Measurements from ENCODE around the gene SRP14.
"Not testable (repeated sequence)": the region's sequence is repeated elsewhere in the genome, so short reads cannot be mapped to it uniquely, and the experiment has no call there.

The SRP14 gene

DNA sequence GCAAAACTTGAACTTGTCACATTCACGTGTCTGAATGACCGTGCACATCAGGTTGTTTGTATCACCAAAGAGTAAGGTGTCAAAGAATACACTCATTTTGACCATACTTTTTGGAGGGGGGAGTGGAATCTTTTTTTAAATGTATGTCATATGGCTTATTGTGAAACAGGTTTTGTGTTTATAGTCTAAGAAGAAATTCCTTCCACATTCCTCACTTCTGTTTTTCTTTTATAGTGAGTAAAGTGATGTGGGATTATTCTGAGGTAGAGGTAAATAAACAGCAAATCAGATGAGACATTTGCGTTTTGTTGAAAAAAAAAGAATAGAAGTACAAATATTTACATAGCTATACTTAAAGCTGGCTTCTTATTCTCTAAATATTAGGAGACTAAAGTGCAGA lies 33.0 kb downstream of the SRP14 start:
- peaks cover 22% of the 10 kb centered on the region for H3K36me3 ChIP-seq (ENCODE audit: control insufficient read depth, insufficient read depth, low read length)
- H3K27ac ChIP-seq (ENCODE audit: insufficient read depth, low read length, poor library complexity, severe bottlenecking): no peak overlapping the region
- H3K4me3 ChIP-seq (ENCODE audit: insufficient read depth, low read depth, low read length, poor library complexity, severe bottlenecking): no peak overlapping the region
- DNase-seq: no peak
- H3K4me1 ChIP-seq (ENCODE audit: control insufficient read depth, insufficient read depth, low read length, poor library complexity, severe bottlenecking): no peaks in the 10 kb centered on the region
- no peaks in the 10 kb centered on the region for H3K27me3 ChIP-seq (replicated peaks; ENCODE audit: control insufficient read depth, insufficient read depth, low read length, poor library complexity, severe bottlenecking)
- no peaks in the 10 kb centered on the region for H3K9me3 ChIP-seq (ENCODE audit: control insufficient read depth, low read length)

DNA sequence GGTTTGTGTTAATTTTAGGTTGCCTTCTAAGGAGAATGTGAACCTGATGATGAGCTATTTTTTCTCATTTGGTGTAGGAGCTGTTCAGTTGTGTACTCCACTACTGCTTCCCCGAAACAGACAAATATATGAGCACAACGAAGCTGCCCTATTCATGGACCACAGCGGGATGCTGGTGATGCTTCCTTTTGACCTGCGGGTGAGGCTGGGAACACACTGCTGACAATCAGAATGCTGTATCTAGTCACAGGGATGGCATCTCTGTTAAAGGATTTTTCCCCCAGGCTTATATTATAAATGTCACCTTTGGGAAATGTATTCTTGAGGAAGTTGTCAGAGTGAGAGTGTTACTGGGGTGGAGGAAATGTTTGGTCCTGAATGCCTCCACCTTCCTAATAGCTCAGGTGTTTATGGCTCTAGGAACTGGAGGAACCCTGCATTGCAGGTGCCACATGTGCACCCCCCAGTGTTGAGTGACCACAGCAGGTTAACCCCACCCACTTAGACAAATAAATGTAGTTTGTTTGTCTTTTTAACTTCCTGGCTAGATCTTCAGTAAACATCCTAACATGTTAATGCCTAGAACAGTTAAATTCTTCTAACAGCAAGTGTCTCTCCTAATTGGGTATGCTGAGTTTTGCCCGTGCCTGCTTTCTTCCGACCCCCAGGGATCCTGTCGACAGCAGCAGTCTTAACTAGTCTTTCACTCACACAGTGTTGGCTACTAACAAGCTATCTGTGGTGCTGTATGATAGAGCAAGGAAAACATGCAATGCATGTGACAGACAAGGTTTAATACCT lies 35.7 kb downstream of the SRP14 start:
- Histone ChIP-seq H3K9me3 (ENCODE audit: control insufficient read depth, low read length) (no peaks in the 10 kb centered on the region), H3K36me3 (ENCODE audit: control insufficient read depth, insufficient read depth, low read length) (peaks cover 21% of the 10 kb centered on the region)

DNA sequence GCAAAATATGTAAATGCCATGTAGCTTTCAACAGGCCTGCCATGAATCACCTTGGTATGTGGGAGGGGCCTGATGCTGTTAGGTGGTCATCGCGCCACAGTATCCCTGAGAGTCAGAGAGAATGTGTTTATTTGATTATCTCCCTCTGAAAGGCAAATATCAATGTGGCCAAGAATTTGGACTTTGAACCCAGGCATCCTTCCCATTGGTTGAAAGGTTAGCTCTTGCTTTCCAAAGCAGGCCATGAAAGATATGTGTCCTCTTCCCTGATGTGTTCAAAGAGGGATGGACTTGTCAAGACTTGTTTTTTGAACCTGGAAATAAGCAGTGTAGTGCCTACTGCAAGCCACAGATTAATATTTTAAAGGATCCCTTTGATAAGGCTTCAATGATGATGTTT lies 36.7 kb downstream of the SRP14 start:
- H3K4me3 ChIP-seq (ENCODE audit: insufficient read depth, low read depth, low read length, poor library complexity, severe bottlenecking): no peak overlapping the region
- H3K36me3 ChIP-seq (ENCODE audit: control insufficient read depth, insufficient read depth, low read length): peaks cover 17% of the 10 kb centered on the region
- no peaks in the 10 kb centered on the region for H3K9me3 ChIP-seq (ENCODE audit: control insufficient read depth, low read length)
- no peak overlapping the region for H3K27ac ChIP-seq (ENCODE audit: insufficient read depth, low read length, poor library complexity, severe bottlenecking)
- DNase-seq: no peak
- no peaks in the 10 kb centered on the region for H3K27me3 ChIP-seq (replicated peaks; ENCODE audit: control insufficient read depth, insufficient read depth, low read length, poor library complexity, severe bottlenecking)
- no peaks in the 10 kb centered on the region for H3K4me1 ChIP-seq (ENCODE audit: control insufficient read depth, insufficient read depth, low read length, poor library complexity, severe bottlenecking)

More for the DNA sequence above, 35.7 kb downstream of the SRP14 start:
- Histone ChIP-seq H3K4me1 (ENCODE audit: control insufficient read depth, insufficient read depth, low read length, poor library complexity, severe bottlenecking) (no peaks in the 10 kb centered on the region), H3K27ac (ENCODE audit: insufficient read depth, low read length, poor library complexity, severe bottlenecking) (no peak overlapping the region), H3K27me3 (replicated peaks; ENCODE audit: control insufficient read depth, insufficient read depth, low read length, poor library complexity, severe bottlenecking) (no peaks in the 10 kb centered on the region), H3K4me3 (ENCODE audit: insufficient read depth, low read depth, low read length, poor library complexity, severe bottlenecking) (no peak overlapping the region)
- no peak for DNase-seq

DNA sequence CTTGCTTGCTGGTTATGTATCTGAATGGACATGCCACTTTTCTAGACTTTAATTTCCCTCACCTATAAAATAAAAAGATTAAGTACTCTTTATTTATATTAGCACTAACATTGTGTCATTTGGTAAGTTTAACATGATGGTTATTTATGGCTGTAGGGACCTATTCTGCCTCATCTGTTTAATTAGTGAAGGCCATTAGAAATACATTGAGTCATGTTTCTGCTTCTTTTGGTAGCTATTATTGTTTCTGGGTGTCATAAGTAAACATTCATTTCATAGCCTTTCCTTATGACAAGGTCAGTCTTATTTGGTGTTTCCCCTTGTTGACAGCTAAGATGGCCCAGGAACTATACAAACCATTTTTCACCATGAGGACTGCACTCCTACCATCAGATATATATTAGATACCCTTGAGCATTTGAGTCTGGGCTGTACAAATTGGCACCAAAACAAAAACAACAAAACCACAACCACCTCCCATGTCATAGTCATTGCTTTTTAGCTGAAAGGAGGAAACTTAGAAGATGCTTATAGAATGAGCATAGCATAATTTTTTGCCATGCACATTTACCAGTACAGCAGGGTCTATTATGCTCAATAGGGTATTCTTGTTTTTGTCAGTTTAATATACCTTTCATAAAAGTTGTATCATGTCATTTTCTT lies 39.3 kb downstream of the SRP14 start:
- no peak for DNase-seq
- no peaks in the 10 kb centered on the region for H3K27me3 ChIP-seq (replicated peaks; ENCODE audit: control insufficient read depth, insufficient read depth, low read length, poor library complexity, severe bottlenecking)
- peaks cover 21% of the 10 kb centered on the region for H3K36me3 ChIP-seq (ENCODE audit: control insufficient read depth, insufficient read depth, low read length)
- no peaks in the 10 kb centered on the region for H3K4me1 ChIP-seq (ENCODE audit: control insufficient read depth, insufficient read depth, low read length, poor library complexity, severe bottlenecking)
- H3K9me3 ChIP-seq (ENCODE audit: control insufficient read depth, low read length): no peaks in the 10 kb centered on the region
- H3K27ac ChIP-seq (ENCODE audit: insufficient read depth, low read length, poor library complexity, severe bottlenecking): no peak overlapping the region
- H3K4me3 ChIP-seq (ENCODE audit: insufficient read depth, low read depth, low read length, poor library complexity, severe bottlenecking): no peak overlapping the region

DNA sequence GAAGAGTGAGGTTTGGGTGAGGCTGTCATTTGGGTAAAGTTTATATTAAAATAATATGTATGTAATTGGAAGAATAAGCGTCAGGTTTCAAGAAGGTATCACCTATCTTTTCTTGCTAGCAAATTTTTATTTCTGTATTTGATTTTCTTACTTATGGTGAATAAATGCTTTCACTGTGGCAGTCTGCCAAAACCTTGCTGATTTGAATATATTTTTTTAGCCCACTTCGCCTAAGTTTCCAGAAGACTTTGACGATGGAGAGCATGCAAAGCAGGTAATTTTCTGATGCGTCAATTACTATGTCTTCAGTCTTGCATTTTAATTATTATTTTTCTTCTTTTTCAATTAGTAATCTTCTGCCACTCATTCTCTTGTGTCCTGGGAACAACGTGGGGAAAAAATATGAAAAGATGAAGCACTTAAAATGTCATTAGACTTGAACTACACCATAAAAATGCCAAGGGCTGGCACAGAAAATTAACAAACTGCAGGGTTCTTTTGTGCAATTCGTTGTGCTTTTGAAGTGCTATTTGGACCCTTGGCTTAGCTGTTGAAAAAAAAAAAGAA lies 40.4 kb downstream of the SRP14 start:
- H3K4me3 ChIP-seq (ENCODE audit: insufficient read depth, low read depth, low read length, poor library complexity, severe bottlenecking): no peak overlapping the region
- peaks cover 17% of the 10 kb centered on the region for H3K36me3 ChIP-seq (ENCODE audit: control insufficient read depth, insufficient read depth, low read length)
- H3K27ac ChIP-seq (ENCODE audit: insufficient read depth, low read length, poor library complexity, severe bottlenecking): no peak overlapping the region
- no peaks in the 10 kb centered on the region for H3K4me1 ChIP-seq (ENCODE audit: control insufficient read depth, insufficient read depth, low read length, poor library complexity, severe bottlenecking)
- H3K27me3 ChIP-seq (replicated peaks; ENCODE audit: control insufficient read depth, insufficient read depth, low read length, poor library complexity, severe bottlenecking): no peaks in the 10 kb centered on the region
- H3K9me3 ChIP-seq (ENCODE audit: control insufficient read depth, low read length): no peaks in the 10 kb centered on the region
- DNase-seq: no peak

DNA sequence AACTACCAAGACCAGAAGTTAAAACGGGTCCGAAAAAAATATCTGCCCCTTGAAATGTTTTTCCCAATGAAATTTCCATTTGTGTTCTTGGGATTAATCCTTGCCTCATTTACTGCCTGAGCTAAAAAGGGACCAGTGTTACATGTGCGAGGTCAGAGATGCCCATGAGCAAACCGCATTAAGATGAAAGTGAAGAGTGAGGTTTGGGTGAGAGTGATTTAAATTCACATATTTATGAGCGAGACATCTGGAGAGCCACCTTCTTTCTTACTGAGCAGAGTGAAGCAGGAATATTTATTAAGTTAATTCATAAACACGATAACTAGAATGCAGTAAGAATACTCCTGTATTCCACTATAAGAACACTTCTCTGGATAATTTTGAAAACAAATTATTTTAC lies 41.3 kb downstream of the SRP14 start:
- Histone ChIP-seq H3K27ac (ENCODE audit: insufficient read depth, low read length, poor library complexity, severe bottlenecking) (no peak overlapping the region), H3K36me3 (ENCODE audit: control insufficient read depth, insufficient read depth, low read length) (peaks cover 19% of the 10 kb centered on the region), H3K4me3 (ENCODE audit: insufficient read depth, low read depth, low read length, poor library complexity, severe bottlenecking) (no peak overlapping the region), H3K27me3 (replicated peaks; ENCODE audit: control insufficient read depth, insufficient read depth, low read length, poor library complexity, severe bottlenecking) (no peaks in the 10 kb centered on the region), H3K9me3 (ENCODE audit: control insufficient read depth, low read length) (no peaks in the 10 kb centered on the region), H3K4me1 (ENCODE audit: control insufficient read depth, insufficient read depth, low read length, poor library complexity, severe bottlenecking) (no peaks in the 10 kb centered on the region)
- DNase-seq: no peak

DNA sequence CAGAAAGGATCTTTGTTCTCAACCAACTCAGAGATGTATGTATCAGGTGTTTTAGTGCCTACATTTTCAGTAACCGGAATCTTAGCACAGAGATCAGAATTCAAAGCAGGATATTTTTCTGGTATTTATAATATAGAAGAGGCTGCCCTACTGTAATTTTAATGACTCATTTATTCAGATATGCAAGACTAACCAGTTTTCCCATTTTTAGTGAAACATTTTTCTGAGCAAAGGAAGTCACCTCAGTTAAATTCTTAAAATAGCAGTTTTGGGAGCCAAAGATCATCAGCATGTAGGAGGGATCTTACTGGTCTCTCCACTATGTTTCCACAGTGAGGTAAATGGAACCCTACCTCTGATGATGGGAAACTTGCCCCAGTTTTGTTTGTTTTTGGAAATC lies 42.0 kb downstream of the SRP14 start:
- peaks cover 24% of the 10 kb centered on the region for H3K36me3 ChIP-seq (ENCODE audit: control insufficient read depth, insufficient read depth, low read length)

DNA sequence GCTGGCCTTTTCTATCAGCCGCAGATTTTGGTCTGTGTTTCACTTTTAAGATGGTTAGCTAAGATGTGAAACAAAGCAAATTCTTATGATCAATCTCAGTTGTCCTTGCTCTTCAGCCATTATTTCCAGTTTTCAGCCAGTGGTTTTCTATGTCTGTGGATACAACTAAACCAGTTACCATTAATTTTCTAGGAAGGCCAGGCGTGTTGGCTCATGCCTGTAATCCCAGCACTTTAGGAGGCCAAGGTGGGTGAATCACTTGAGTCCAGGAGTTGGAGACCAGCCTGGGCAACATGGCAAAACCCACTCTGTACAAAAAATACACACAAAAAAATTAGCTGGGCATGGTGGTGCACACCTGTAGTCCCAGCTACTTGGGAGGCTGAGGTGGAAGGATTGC lies 42.8 kb downstream of the SRP14 start:
- DNase-seq; H3K27ac ChIP-seq (ENCODE audit: insufficient read depth, low read length, poor library complexity, severe bottlenecking); H3K27me3 ChIP-seq (replicated peaks; ENCODE audit: control insufficient read depth, insufficient read depth, low read length, poor library complexity, severe bottlenecking); H3K4me3 ChIP-seq (ENCODE audit: insufficient read depth, low read depth, low read length, poor library complexity, severe bottlenecking); H3K4me1 ChIP-seq (ENCODE audit: control insufficient read depth, insufficient read depth, low read length, poor library complexity, severe bottlenecking); H3K9me3 ChIP-seq (ENCODE audit: control insufficient read depth, low read length): not testable (repeated sequence)
- peaks cover 24% of the 10 kb centered on the region for H3K36me3 ChIP-seq (ENCODE audit: control insufficient read depth, insufficient read depth, low read length)

More for the DNA sequence above, 42.0 kb downstream of the SRP14 start:
- Histone ChIP-seq H3K9me3 (ENCODE audit: control insufficient read depth, low read length) (no peaks in the 10 kb centered on the region), H3K27me3 (replicated peaks; ENCODE audit: control insufficient read depth, insufficient read depth, low read length, poor library complexity, severe bottlenecking) (no peaks in the 10 kb centered on the region), H3K4me3 (ENCODE audit: insufficient read depth, low read depth, low read length, poor library complexity, severe bottlenecking) (no peak overlapping the region), H3K27ac (ENCODE audit: insufficient read depth, low read length, poor library complexity, severe bottlenecking) (no peak overlapping the region), H3K4me1 (ENCODE audit: control insufficient read depth, insufficient read depth, low read length, poor library complexity, severe bottlenecking) (no peaks in the 10 kb centered on the region)
- no peak for DNase-seq

DNA sequence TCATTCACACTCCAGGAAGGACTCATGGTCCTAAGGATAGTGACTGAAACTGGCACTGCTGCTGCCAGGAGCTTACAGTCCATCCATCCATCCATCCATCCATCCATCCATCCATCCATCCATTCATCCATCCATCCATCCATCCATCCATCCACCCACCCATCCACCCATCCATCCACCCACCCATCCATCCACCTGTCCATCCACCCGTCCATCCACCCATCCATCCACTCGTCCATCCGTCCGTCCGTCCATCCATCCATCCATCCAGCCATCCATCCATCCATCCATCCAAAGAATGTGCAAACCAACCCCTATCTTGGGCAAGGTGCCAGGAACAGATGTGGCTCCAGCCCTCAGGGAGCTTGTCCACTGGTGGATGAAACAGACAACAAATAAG lies 46.0 kb downstream of the SRP14 start:
- DNase-seq; H3K4me3 ChIP-seq (ENCODE audit: insufficient read depth, low read depth, low read length, poor library complexity, severe bottlenecking); H3K27ac ChIP-seq (ENCODE audit: insufficient read depth, low read length, poor library complexity, severe bottlenecking); H3K4me1 ChIP-seq (ENCODE audit: control insufficient read depth, insufficient read depth, low read length, poor library complexity, severe bottlenecking); H3K9me3 ChIP-seq (ENCODE audit: control insufficient read depth, low read length); H3K27me3 ChIP-seq (replicated peaks; ENCODE audit: control insufficient read depth, insufficient read depth, low read length, poor library complexity, severe bottlenecking): not testable (repeated sequence)
- H3K36me3 ChIP-seq (ENCODE audit: control insufficient read depth, insufficient read depth, low read length): peaks cover 32% of the 10 kb centered on the region

DNA sequence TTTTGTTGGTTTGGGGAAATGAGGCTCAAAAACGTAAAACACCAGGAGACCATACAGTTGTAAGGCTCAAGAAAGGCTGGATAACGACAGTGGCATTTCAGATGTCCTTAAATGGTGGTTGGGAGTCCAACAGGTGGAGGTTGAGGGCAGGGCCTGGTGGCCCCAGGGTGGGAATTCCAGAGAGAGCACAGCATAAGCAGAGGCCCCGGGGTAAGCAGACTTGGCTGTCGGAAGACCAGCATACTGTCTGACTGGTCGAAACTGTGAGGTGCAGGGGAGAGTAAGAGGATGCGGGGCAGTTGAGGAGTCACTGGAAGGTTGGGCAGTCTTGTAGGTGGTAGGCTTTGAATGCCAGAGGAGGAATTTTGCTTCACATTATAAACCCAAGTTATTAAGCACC lies 48.3 kb downstream of the SRP14 start:
- Histone ChIP-seq H3K4me3 (ENCODE audit: insufficient read depth, low read depth, low read length, poor library complexity, severe bottlenecking) (no peak overlapping the region), H3K4me1 (ENCODE audit: control insufficient read depth, insufficient read depth, low read length, poor library complexity, severe bottlenecking) (no peaks in the 10 kb centered on the region), H3K36me3 (ENCODE audit: control insufficient read depth, insufficient read depth, low read length) (peaks cover 30% of the 10 kb centered on the region), H3K9me3 (ENCODE audit: control insufficient read depth, low read length) (no peaks in the 10 kb centered on the region), H3K27me3 (replicated peaks; ENCODE audit: control insufficient read depth, insufficient read depth, low read length, poor library complexity, severe bottlenecking) (no peaks in the 10 kb centered on the region), H3K27ac (ENCODE audit: insufficient read depth, low read length, poor library complexity, severe bottlenecking) (no peak overlapping the region)
- no peak for DNase-seq
